CD4-positive, alpha-beta T cell (primary cell): ENCODE measurements around the gene NELL2. TPM values are rescaled to one million over a fixed set of nuclear protein-coding genes. Genes with fewer than 3 reads are reported as not detected.

Experiments used
- ATAC-seq: fragments of 200-7000 bp; cut with Tn5 transposase; one replicate; pipeline ENCODE4 v1.10.0; 2022; ENCODE audit warnings: mild to moderate bottlenecking; ENCODE audit not compliant: poor library complexity
- CTCF ChIA-PET: fragments of 350-600 bp; sonication (Branson Sonifier 250); formaldehyde crosslinking; loops from one replicate; lab custom pipeline; 2021; ENCODE audit warnings: antibody characterized with exemption, inconsistent platforms; lab: Charles Lee
- POLR2A ChIA-PET: fragments of 350-600 bp; sonication (Branson Sonifier 250); formaldehyde crosslinking; loops from one replicate; lab custom pipeline; 2021; ENCODE audit warnings: antibody characterized with exemption, inconsistent platforms; lab: Charles Lee
- DNase-seq, 14 experiments: peaks; one replicate each; pipeline ENCODE4 v3.0.0-alpha.2; 2013 to 2020; ENCODE audit warnings: mixed read lengths in 2 of 14
- H3K27ac ChIP-seq, 2 donors: one replicate each; pipeline versions ENCODE4 v1.5.1 to v1.7.0; 2013; ENCODE audit warnings: low read length in 2 of 2, low read depth in 1 of 2, mild to moderate bottlenecking in 1 of 2
- H3K27me3 ChIP-seq, 2 experiments: 1 replicate in 1 of 2; 2 replicates in 1 of 2; pipeline versions ENCODE4 v1.6.1 to v1.7.0; 2013; ENCODE audit warnings: low read length in 2 of 2, control low read depth in 1 of 2, mild to moderate bottlenecking in 1 of 2, moderate library complexity in 1 of 2; ENCODE audit not compliant: insufficient read depth in 2 of 2, control insufficient read depth in 1 of 2
- H3K36me3 ChIP-seq: one replicate; pipeline ENCODE4 v1.6.1; 2013; ENCODE audit warnings: low read length, control low read depth; ENCODE audit not compliant: insufficient read depth
- H3K4me1 ChIP-seq: one replicate; pipeline ENCODE4 v1.6.1; 2013; ENCODE audit warnings: low read length, control low read depth; ENCODE audit not compliant: insufficient read depth
- H3K4me3 ChIP-seq: one replicate; pipeline ENCODE4 v1.5.1; 2013; ENCODE audit warnings: mild to moderate bottlenecking, low read length, moderate library complexity
- H3K9me3 ChIP-seq, 2 experiments: 1 replicate in 1 of 2; 2 replicates in 1 of 2; pipeline versions ENCODE4 v1.6.1 to v1.7.0; 2013; ENCODE audit warnings: low read length in 2 of 2, mild to moderate bottlenecking in 2 of 2, control low read depth in 1 of 2, moderate library complexity in 1 of 2; ENCODE audit not compliant: control insufficient read depth in 1 of 2, insufficient read depth in 1 of 2
- H3K27ac Mint-ChIP-seq: one replicate; pipeline ENCODE4 v1.8.0; 2020; ENCODE audit warnings: mixed read lengths
- H3K27me3 Mint-ChIP-seq: one replicate; pipeline ENCODE4 v1.8.0; 2021; ENCODE audit warnings: mixed read lengths
- H3K36me3 Mint-ChIP-seq: one replicate; pipeline ENCODE4 v1.8.0; 2021; ENCODE audit warnings: low read depth, mixed read lengths
- H3K4me1 Mint-ChIP-seq: one replicate; pipeline ENCODE4 v1.8.0; 2021; ENCODE audit warnings: low read depth, mixed read lengths
- H3K4me3 Mint-ChIP-seq: one replicate; pipeline ENCODE4 v1.8.0; 2020; ENCODE audit warnings: mild to moderate bottlenecking, mixed read lengths
- H3K9me3 Mint-ChIP-seq: one replicate; pipeline ENCODE4 v1.8.0; 2020; ENCODE audit warnings: mixed read lengths
- CTCF ChIP-seq: fragments of 200-600 bp; IDR thresholded peaks from one replicate; pipeline ENCODE4 v1.8.0; 2022; ENCODE audit warnings: antibody characterized with exemption, mild to moderate bottlenecking
- intact Hi-C, 2 experiments: fragments of 100-400 bp; cut with DNase I in 1 of 2; cut with micrococcal nuclease in 1 of 2; formaldehyde crosslinking; loops; one replicate each; pipeline versions ENCODE4 v1.15.1 to v1.9.0; 2023 to 2025; cut with DNase I, micrococcal nuclease
- total RNA-seq, 174 experiments: library from RNA in 2 of 174; stranded (reverse) in 2 of 174; gene quantifications; one replicate each; pipeline ENCODE4 v1.2.3 and lab custom pipeline; 2021 to 2026

Gene NELL2
- total RNA-seq, 2 experiments from 2014 or later, result 142 to 147 TPM

- ChIA-PET CTCF (no interaction called here), POLR2A (no interaction called here)
- Histone ChIP-seq H3K36me3 (no peaks in the 10 kb centered on the region), H3K27me3 (no peaks in the 10 kb centered on the region), H3K4me1 (no peaks in the 10 kb centered on the region), H3K27ac (no peak overlapping the region), H3K4me3 (no peak overlapping the region), H3K9me3 (no peaks in the 10 kb centered on the region)
- ATAC-seq, result no peak
- no peak for TF ChIP-seq CTCF
- H3K27ac Mint-ChIP-seq, result no peak overlapping the region
- peaks cover 35% of the 10 kb centered on the region for H3K36me3 Mint-ChIP-seq
- intact Hi-C loops, result no loop called here
- peaks cover 10% of the 10 kb centered on the region for H3K4me1 Mint-ChIP-seq
- no peak overlapping the region for H3K4me3 Mint-ChIP-seq
- no peaks in the 10 kb centered on the region for H3K27me3 Mint-ChIP-seq
- H3K9me3 Mint-ChIP-seq, result no peaks in the 10 kb centered on the region
- no peak for DNase-seq
Measured at GRCh38 chr12:44627387-44628166, 248.5 kb downstream of the NELL2 start.

- H3K4me3 ChIP-seq, result no peak overlapping the region
- no peak overlapping the region for H3K4me3 Mint-ChIP-seq
- H3K36me3 ChIP-seq, result no peaks in the 10 kb centered on the region
- no peaks in the 10 kb centered on the region for H3K27me3 Mint-ChIP-seq
- no peaks in the 10 kb centered on the region for H3K9me3 Mint-ChIP-seq
- ChIA-PET CTCF (no interaction called here), POLR2A (no interaction called here)
- H3K4me1 Mint-ChIP-seq, result peaks cover 10% of the 10 kb centered on the region
- no peaks in the 10 kb centered on the region for H3K27me3 ChIP-seq
- H3K9me3 ChIP-seq, result no peaks in the 10 kb centered on the region
- H3K4me1 ChIP-seq, result no peaks in the 10 kb centered on the region
- no peak for TF ChIP-seq CTCF
- no peak for DNase-seq
- no peak overlapping the region for H3K27ac ChIP-seq
- intact Hi-C loops, result no loop called here
- H3K27ac Mint-ChIP-seq, result no peak overlapping the region
- H3K36me3 Mint-ChIP-seq, result peaks cover 42% of the 10 kb centered on the region
- ATAC-seq, result no peak
Measured at GRCh38 chr12:44626883-44627282, 249.2 kb downstream of the NELL2 start.

- CTCF ChIA-PET, result no interaction called here
- no peaks in the 10 kb centered on the region for H3K9me3 Mint-ChIP-seq
Measured at GRCh38 chr12:44618946-44619345, 257.2 kb downstream of the NELL2 start.

More at GRCh38 chr12:44618946-44619345, 257.2 kb downstream of the NELL2 start:
- intact Hi-C loops, result no loop called here
- no peak for TF ChIP-seq CTCF
- Mint-ChIP-seq H3K4me3 (no peak overlapping the region), H3K27me3 (no peaks in the 10 kb centered on the region), H3K36me3 (peaks cover 12% of the 10 kb centered on the region), H3K4me1 (no peaks in the 10 kb centered on the region), H3K27ac (no peak overlapping the region)
- DNase-seq, result no peak
- POLR2A ChIA-PET, result no interaction called here
- H3K27ac ChIP-seq, result no peak overlapping the region
- H3K9me3 ChIP-seq, result no peaks in the 10 kb centered on the region
- H3K4me3 ChIP-seq, result no peak overlapping the region
- H3K4me1 ChIP-seq, result no peaks in the 10 kb centered on the region
- H3K27me3 ChIP-seq, result no peaks in the 10 kb centered on the region
- no peaks in the 10 kb centered on the region for H3K36me3 ChIP-seq
- no peak for ATAC-seq
